GM12872 (cell line): ENCODE data around the gene MUCL3.

Source experiments
- CTCF ChIP-seq: IDR thresholded peaks from 3 replicates; pipeline ENCODE4 v1.5.1; 2011; ENCODE audit warnings: low read depth, mild to moderate bottlenecking, low read length, moderate library complexity; ENCODE audit not compliant: insufficient read depth

The MUCL3 gene

GRCh38 chr6:30951907-30952469, 11.2 kb downstream of the MUCL3 start:
- TF ChIP-seq CTCF, result no peak

- TF ChIP-seq CTCF, result no peak
Observed at GRCh38 chr6:30954631-30955366, 14.0 kb downstream of the MUCL3 start.

GRCh38 chr6:30955367-30956042, 14.7 kb downstream of the MUCL3 start:
- TF ChIP-seq CTCF, result no peak

- TF ChIP-seq CTCF, result no peak
Observed at GRCh38 chr6:30957716-30958115, 16.9 kb downstream of the MUCL3 start.

- no peak for TF ChIP-seq CTCF
Observed at GRCh38 chr6:30960907-30961673, 20.3 kb downstream of the MUCL3 start.

GRCh38 chr6:30962716-30963115, 21.9 kb downstream of the MUCL3 start:
- no peak for TF ChIP-seq CTCF

- no peak for TF ChIP-seq CTCF
Observed at GRCh38 chr6:30963641-30964040, 22.9 kb downstream of the MUCL3 start.
